ENCODE measurements around the gene PTDSS2. TPM values are rescaled to one million over a fixed set of nuclear protein-coding genes. Genes with fewer than 3 reads are reported as not detected.

Gene PTDSS2
- polyA plus RNA-seq, 1 experiment: 15.8 TPM

GRCh38 chr11:473415-473814, 23.3 kb downstream of the PTDSS2 start:
- no peak for TF ChIP-seq CTCF (IDR thresholded peaks at IDR 0.05; ENCODE audit: low read depth, low read length)
- H3K27me3 ChIP-seq (ENCODE audit: control insufficient read depth, insufficient read depth, low read length): no peaks in the 10 kb centered on the region
- H3K4me3 ChIP-seq (ENCODE audit: low read depth, low read length): no peak overlapping the region
- DNase-seq (ENCODE audit: low read depth, low spot score): no peak
- ChIA-PET CTCF (no interaction called here), POLR2A (interaction anchor here (0.6 kb wide), 1 partner anchor 9 kb away, joined by 4 read pairs; no protein-coding TSS in a partner anchor)
- H3K27ac ChIP-seq (ENCODE audit: low read depth, low read length): no peak overlapping the region
- peaks cover 3% of the 10 kb centered on the region; the same call in 1 of the 2 replicates for H3K9me3 ChIP-seq (ENCODE audit: control insufficient read depth, insufficient read depth, low read length)

GRCh38 chr11:473962-474785, 24.1 kb downstream of the PTDSS2 start:
- no peak for DNase-seq (ENCODE audit: low read depth, low spot score)
- ChIA-PET POLR2A (interaction anchor here (0.6 kb wide), 1 partner anchor 8 kb away, joined by 4 read pairs; no protein-coding TSS in a partner anchor), CTCF (no interaction called here)
- Histone ChIP-seq H3K27me3 (ENCODE audit: control insufficient read depth, insufficient read depth, low read length) (no peaks in the 10 kb centered on the region), H3K4me3 (ENCODE audit: low read depth, low read length) (no peak overlapping the region), H3K9me3 (ENCODE audit: control insufficient read depth, insufficient read depth, low read length) (peaks cover 3% of the 10 kb centered on the region; the same call in 1 of the 2 replicates), H3K27ac (ENCODE audit: low read depth, low read length) (no peak overlapping the region)
- TF ChIP-seq CTCF (IDR thresholded peaks at IDR 0.05; ENCODE audit: low read depth, low read length): no peak

- no peaks in the 10 kb centered on the region for H3K27me3 ChIP-seq (ENCODE audit: control insufficient read depth, insufficient read depth, low read length)
- peaks cover 1% of the 10 kb centered on the region; the same call in 1 of the 2 replicates for H3K9me3 ChIP-seq (ENCODE audit: control insufficient read depth, insufficient read depth, low read length)
- ChIA-PET CTCF (no interaction called here), POLR2A (no interaction called here)
- H3K4me3 ChIP-seq (ENCODE audit: low read depth, low read length): no peak overlapping the region
- no peak for TF ChIP-seq CTCF (IDR thresholded peaks at IDR 0.05; ENCODE audit: low read depth, low read length)
- DNase-seq (ENCODE audit: low read depth, low spot score): no peak
- no peak overlapping the region for H3K27ac ChIP-seq (ENCODE audit: low read depth, low read length)
Observed at GRCh38 chr11:474914-475506, 24.9 kb downstream of the PTDSS2 start.

- no peak for DNase-seq (ENCODE audit: low read depth, low spot score)
- Histone ChIP-seq H3K27me3 (ENCODE audit: control insufficient read depth, insufficient read depth, low read length) (no peaks in the 10 kb centered on the region), H3K9me3 (ENCODE audit: control insufficient read depth, insufficient read depth, low read length) (no peaks in the 10 kb centered on the region; the same call in 1 of the 2 replicates), H3K27ac (ENCODE audit: low read depth, low read length) (no peak overlapping the region), H3K4me3 (ENCODE audit: low read depth, low read length) (no peak overlapping the region)
- ChIA-PET POLR2A (interaction anchor here (0.6 kb wide), 1 partner anchor 914 kb away, joined by 3 read pairs; the partner anchor contains the start of gene BRSK2), CTCF (no interaction called here)
- no peak for TF ChIP-seq CTCF (IDR thresholded peaks at IDR 0.05; ENCODE audit: low read depth, low read length)
Observed at GRCh38 chr11:475941-476340, 25.9 kb downstream of the PTDSS2 start.

- Histone ChIP-seq H3K9me3 (ENCODE audit: control insufficient read depth, insufficient read depth, low read length) (no peaks in the 10 kb centered on the region; the same call in 1 of the 2 replicates), H3K27me3 (ENCODE audit: control insufficient read depth, insufficient read depth, low read length) (no peaks in the 10 kb centered on the region), H3K27ac (ENCODE audit: low read depth, low read length) (no peak overlapping the region), H3K4me3 (ENCODE audit: low read depth, low read length) (no peak overlapping the region)
- CTCF ChIA-PET: interaction anchor here (0.5 kb wide), 1 partner anchor 62 kb away, joined by 4 read pairs; no protein-coding TSS in a partner anchor
- TF ChIP-seq CTCF (IDR thresholded peaks at IDR 0.05; ENCODE audit: low read depth, low read length): no peak
- DNase-seq (ENCODE audit: low read depth, low spot score): no peak
- POLR2A ChIA-PET: interaction anchor here (0.6 kb wide), 1 partner anchor 913 kb away, joined by 3 read pairs; the partner anchor contains the start of gene BRSK2
Observed at GRCh38 chr11:476416-476815, 26.3 kb downstream of the PTDSS2 start.
